Choroid plexus epithelial cell (primary cell): ENCODE results near the gene ARHGAP28.

Experiments used
- DNase-seq: peaks from one replicate; pipeline ENCODE4 v3.0.0-alpha.2; 2010; ENCODE audit warnings: low read depth
- H3K4me3 ChIP-seq: 2 replicates; pipeline ENCODE4 v1.5.1; 2011; ENCODE audit warnings: low read depth, mild to moderate bottlenecking, control low read depth, low read length, moderate library complexity
- TF ChIP-seq, protein P1 (sequence below): conservative IDR thresholded peaks from 2 replicates; pipeline ENCODE4 v1.5.1; 2011; ENCODE audit warnings: low read depth, mild to moderate bottlenecking, control low read depth, inconsistent platforms, low read length, moderate library complexity

The ARHGAP28 gene

GRCh38 chr18:6873040-6873751 lies 143.7 kb downstream of the ARHGAP28 start:
- no peak overlapping the region for H3K4me3 ChIP-seq
- no peak for DNase-seq
- TF ChIP-seq, protein P1, sequence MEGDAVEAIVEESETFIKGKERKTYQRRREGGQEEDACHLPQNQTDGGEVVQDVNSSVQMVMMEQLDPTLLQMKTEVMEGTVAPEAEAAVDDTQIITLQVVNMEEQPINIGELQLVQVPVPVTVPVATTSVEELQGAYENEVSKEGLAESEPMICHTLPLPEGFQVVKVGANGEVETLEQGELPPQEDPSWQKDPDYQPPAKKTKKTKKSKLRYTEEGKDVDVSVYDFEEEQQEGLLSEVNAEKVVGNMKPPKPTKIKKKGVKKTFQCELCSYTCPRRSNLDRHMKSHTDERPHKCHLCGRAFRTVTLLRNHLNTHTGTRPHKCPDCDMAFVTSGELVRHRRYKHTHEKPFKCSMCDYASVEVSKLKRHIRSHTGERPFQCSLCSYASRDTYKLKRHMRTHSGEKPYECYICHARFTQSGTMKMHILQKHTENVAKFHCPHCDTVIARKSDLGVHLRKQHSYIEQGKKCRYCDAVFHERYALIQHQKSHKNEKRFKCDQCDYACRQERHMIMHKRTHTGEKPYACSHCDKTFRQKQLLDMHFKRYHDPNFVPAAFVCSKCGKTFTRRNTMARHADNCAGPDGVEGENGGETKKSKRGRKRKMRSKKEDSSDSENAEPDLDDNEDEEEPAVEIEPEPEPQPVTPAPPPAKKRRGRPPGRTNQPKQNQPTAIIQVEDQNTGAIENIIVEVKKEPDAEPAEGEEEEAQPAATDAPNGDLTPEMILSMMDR = no peak

- DNase-seq = peak; percentile 39
- H3K4me3 ChIP-seq = no peak overlapping the region
- TF ChIP-seq, protein P1 = peak; percentile 23
Observed at GRCh38 chr18:6874315-6874714, 144.8 kb downstream of the ARHGAP28 start.

DNA sequence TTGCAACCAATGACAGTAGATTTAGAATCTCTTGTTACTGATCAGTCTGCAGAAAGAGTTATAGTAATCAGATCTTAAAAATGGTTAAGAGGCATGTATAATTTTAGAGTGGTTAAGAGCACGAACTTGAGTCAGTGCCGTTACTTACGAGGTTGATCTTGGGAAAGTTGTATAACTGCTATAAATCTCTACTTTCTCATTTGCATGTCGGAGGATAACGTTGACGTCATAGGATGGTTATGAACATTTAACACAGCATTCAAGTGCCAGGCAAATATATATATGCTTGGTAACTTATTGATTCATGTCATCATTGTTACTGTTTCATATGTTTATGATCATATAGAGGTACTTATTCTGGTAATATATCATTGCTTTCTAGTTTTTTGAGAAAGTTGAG lies 146.2 kb downstream of the ARHGAP28 start:
- TF ChIP-seq, protein P1 = no peak

GRCh38 chr18:6876641-6877041 lies 147.1 kb downstream of the ARHGAP28 start:
- TF ChIP-seq, protein P1 = peak; percentile 8
- DNase-seq = peak; percentile 83
- H3K4me3 ChIP-seq = no peak overlapping the region

More for the DNA sequence above, 146.2 kb downstream of the ARHGAP28 start:
- DNase-seq = no peak
- H3K4me3 ChIP-seq = no peak overlapping the region

DNA sequence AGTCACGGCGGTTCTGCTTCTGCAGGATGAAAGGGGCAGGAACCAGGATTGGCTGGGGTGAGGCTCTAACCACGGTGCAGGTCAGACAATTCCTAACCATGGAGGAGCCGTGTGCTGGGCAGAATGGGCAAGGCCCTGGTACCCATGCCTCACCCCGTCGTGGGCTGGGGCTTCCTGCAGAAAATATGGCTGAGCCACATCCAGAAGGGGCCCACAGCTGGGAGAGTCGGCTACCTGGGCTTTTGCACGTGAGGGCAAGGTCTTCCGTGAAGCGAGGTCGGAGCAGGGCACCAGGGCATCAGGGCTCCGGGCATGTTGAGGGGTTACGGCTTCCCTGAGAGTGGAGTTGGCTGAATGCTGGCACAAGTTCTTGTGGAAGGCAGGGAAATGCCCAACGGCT lies 147.8 kb downstream of the ARHGAP28 start:
- no peak for DNase-seq
- TF ChIP-seq, protein P1 = no peak
- H3K4me3 ChIP-seq = no peak overlapping the region

DNA sequence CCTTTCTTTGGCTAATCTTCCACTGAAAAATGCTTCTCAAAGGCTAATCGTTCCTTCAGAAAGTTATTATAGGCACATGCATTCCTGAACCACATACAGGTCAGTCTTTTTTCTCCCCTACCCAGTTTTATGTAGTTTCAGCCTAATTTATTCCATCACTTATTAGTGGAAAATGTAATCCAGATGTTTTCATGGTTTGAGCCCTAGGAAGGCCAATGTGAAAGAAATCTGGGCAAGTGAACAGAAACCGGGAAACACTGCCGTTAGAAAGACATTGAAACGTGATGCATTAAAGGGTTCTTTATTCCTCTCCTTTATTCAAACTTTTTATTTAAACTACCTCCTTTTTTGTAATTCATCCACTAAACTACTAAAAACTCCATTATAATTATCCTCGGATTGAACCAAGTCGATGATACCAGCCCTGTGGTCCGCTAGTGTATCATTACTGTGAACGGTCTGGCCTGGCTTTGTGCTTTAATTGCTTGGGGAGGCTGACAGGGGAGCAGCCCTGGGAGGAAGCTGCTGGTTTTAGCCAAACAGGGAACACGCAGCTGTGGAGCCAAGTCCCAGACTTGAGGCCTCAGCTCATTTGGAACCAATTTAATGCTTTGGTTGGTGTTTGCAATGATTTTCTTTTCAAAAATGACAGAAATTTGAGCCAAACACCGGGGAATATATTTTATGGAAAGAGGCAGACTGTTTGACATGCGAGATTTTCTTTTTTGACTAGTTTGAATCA lies 149.2 kb downstream of the ARHGAP28 start:
- no peak overlapping the region for H3K4me3 ChIP-seq
- DNase-seq = no peak
- TF ChIP-seq, protein P1 = no peak
